Right cardiac atrium (tissue), 5 donors: ENCODE results near the gene MRPS18A. TPM values are rescaled to one million over a fixed set of nuclear protein-coding genes. Genes with fewer than 3 reads are reported as not detected.
"Not testable (repeated sequence)": the region's sequence is repeated elsewhere in the genome, so short reads cannot be mapped to it uniquely, and the experiment has no call there.

Source experiments
- ATAC-seq, 2 donors: fragments of 200-7000 bp; cut with Tn5 transposase; one replicate each; pipeline versions ENCODE4 v1.8.0 to v1.9.1; 2020; ENCODE audit warnings: moderate library complexity in 2 of 2, mild to moderate bottlenecking in 1 of 2
- DNase-seq, 3 donors: peaks; one replicate each; pipeline ENCODE4 v3.0.0-alpha.2; 2020
- H3K27ac ChIP-seq: one replicate; pipeline ENCODE4 v1.5.1; 2013; ENCODE audit warnings: mild to moderate bottlenecking, low read length, control low read depth, moderate library complexity
- H3K27me3 ChIP-seq: one replicate; pipeline ENCODE4 v1.6.1; 2013; ENCODE audit not compliant: control insufficient read depth, insufficient read depth
- H3K4me1 ChIP-seq: one replicate; pipeline ENCODE4 v1.6.1; 2013; ENCODE audit warnings: low read length; ENCODE audit not compliant: control insufficient read depth, insufficient read depth
- H3K4me3 ChIP-seq: one replicate; pipeline ENCODE4 v1.5.1; 2013; ENCODE audit warnings: low read length, control low read depth
- H3K9me3 ChIP-seq: one replicate; pipeline ENCODE4 v1.6.1; 2013; ENCODE audit warnings: low read length; ENCODE audit not compliant: control insufficient read depth
- WGBS: extraction: QIAGEN DNeasy Blood & Tissue Kit; methylation state at CpG from one replicate; pipeline ENCODE4 v1.1.7; 2013; 5-methylcytosine and 5-hydroxymethylcytosine counted together
- intact Hi-C, 4 donors: fragments of 100-400 bp; cut with DNase I; formaldehyde crosslinking; loops; one replicate each; pipeline versions ENCODE4 v1.11.0 to v1.14.0; 2022 to 2023
- polyA plus RNA-seq: library from polyadenylated mRNA; stranded (reverse); fragments of 200-250 nt; gene quantifications from one replicate; pipeline ENCODE4 v1.2.3, GENCODE V29; 2013
- total RNA-seq, 4 donors: library from RNA; stranded (reverse); fragmentation: NEBNext Ultra II Directional; extraction: Animal tissue kit (Norgen Biotek cat#: 25700); gene quantifications; one replicate each; pipeline ENCODE4 v1.2.1, GENCODE V29; 2021
- donor health status: healthy with polysubstance abuse.
- donor health status: DM: no; HTN: yes; CAD: no.
- donor health status: DM: no; HTN: no; CAD: no.
- donor health status: DM: no; HTN: yes; CAD: no; lungs with severe emphysema.
- donor health status: DM: yes; HTN: yes; CAD: no.

The MRPS18A gene
- total and polyA plus RNA-seq, 5 donors: 33.1 to 58.0 (median 35.5) TPM

DNA sequence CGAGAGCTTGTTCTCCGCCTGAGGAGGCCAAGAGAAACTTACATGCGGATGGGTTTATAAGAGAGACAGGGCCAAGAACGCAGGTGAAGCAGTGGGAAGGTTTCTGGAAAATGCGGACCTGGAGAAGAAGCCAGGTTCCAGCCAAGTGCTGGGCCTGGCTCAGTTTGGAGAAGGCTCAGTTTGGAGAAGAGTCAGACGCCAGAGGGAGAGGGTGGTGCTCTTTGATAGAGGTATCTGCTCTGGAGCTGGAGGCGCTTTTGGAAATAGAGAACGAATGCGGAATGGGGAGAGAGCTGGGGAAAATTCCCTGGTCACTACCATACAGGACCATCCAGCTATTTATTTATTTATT, 42.0 kb downstream of the MRPS18A start:
- Histone ChIP-seq H3K9me3 (no peaks in the 10 kb centered on the region), H3K27me3 (no peaks in the 10 kb centered on the region), H3K4me3 (peak overlapping the region; percentile 60), H3K4me1 (no peaks in the 10 kb centered on the region), H3K27ac (no peak overlapping the region)
- no peak for DNase-seq
- WGBS: 15% methylated on average over 9 of the region's 9 CpGs
- intact Hi-C loops: no loop called here
- ATAC-seq: peak in 1 of 2 donors; percentile 5

GRCh38 chr6:43644940-43645612, 42.5 kb downstream of the MRPS18A start, which contains the start of gene RSPH9:
TSS of gene RSPH9 (plus strand) at chr6:43645036. CDS start at chr6:43645099, 63 bp downstream.
- no peaks in the 10 kb centered on the region for H3K4me1 ChIP-seq
- no peak within 1 kb of the TSS for H3K27ac ChIP-seq
- intact Hi-C loops: no loop called here
- peak within 1 kb of the TSS; percentile 60 for H3K4me3 ChIP-seq
- peak; percentile 88 to 89 for ATAC-seq
- DNase-seq: peak; percentile 79 to 90 (median 89)
- H3K9me3 ChIP-seq: no peaks in the 10 kb centered on the region
- H3K27me3 ChIP-seq: no peaks in the 10 kb centered on the region
- WGBS: 2% methylated on average over 52 of the region's 52 CpGs

DNA sequence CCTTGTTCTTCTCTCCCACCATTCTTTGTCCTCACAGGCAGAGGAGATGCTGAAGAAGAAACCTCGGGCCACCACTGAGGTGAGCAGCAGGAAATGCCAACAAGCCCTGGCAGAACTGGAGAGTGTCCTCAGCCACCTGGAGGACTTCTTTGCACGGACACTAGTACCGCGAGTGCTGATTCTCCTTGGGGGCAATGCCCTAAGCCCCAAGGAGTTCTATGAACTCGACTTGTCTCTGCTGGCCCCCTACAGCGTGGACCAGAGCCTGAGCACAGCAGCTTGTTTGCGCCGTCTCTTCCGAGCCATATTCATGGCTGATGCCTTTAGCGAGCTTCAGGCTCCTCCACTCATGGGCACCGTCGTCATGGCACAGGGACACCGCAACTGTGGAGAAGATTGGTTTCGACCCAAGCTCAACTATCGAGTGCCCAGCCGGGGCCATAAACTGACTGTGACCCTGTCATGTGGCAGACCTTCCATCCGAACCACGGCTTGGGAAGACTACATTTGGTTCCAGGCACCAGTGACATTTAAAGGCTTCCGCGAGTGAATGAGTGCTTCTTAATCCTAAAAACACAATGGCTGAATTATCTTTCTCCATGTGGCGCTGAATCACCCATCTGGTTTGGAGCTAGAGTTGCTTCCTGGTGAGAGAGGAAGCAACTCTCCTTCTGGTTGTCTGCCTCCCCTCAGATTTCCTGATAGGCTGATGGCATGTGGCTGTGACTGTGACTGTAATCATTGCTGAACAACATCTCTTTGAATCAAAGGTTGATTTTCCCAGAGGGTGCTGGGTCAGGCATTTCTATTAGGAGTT, 47.4 kb downstream of the MRPS18A start:
- WGBS: 88% methylated on average over 21 of the region's 21 CpGs
- no peaks in the 10 kb centered on the region for H3K9me3 ChIP-seq
- ATAC-seq (no peak), DNase-seq (no peak)
- no peak overlapping the region for H3K4me3 ChIP-seq
- H3K4me1 ChIP-seq: peaks cover 6% of the 10 kb centered on the region
- no peaks in the 10 kb centered on the region for H3K27me3 ChIP-seq
- H3K27ac ChIP-seq: no peak overlapping the region
- intact Hi-C loops: no loop called here

DNA sequence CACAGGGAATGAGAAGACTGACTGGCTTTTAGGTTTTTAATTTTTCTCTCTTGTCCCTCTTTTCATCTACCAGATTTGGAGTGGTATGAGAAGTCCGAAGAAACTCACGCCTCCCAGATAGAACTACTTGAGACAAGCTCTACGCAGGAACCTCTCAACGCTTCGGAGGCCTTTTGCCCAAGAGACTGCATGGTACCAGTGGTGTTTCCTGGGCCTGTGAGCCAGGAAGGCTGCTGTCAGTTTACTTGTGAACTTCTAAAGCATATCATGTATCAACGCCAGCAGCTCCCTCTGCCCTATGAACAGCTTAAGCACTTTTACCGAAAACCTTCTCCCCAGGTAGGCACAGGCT, 51.3 kb downstream of the MRPS18A start:
- DNase-seq: no peak
- H3K4me1 ChIP-seq: peaks cover 6% of the 10 kb centered on the region
- 14% methylated on average over 7 of the region's 7 CpGs for WGBS
- ATAC-seq: peak in 1 of 2 donors; percentile 9
- no peaks in the 10 kb centered on the region for H3K9me3 ChIP-seq
- intact Hi-C loops: no loop called here
- peak overlapping the region; percentile 97 for H3K4me3 ChIP-seq
- no peaks in the 10 kb centered on the region for H3K27me3 ChIP-seq
- H3K27ac ChIP-seq: peak overlapping the region; percentile 99

DNA sequence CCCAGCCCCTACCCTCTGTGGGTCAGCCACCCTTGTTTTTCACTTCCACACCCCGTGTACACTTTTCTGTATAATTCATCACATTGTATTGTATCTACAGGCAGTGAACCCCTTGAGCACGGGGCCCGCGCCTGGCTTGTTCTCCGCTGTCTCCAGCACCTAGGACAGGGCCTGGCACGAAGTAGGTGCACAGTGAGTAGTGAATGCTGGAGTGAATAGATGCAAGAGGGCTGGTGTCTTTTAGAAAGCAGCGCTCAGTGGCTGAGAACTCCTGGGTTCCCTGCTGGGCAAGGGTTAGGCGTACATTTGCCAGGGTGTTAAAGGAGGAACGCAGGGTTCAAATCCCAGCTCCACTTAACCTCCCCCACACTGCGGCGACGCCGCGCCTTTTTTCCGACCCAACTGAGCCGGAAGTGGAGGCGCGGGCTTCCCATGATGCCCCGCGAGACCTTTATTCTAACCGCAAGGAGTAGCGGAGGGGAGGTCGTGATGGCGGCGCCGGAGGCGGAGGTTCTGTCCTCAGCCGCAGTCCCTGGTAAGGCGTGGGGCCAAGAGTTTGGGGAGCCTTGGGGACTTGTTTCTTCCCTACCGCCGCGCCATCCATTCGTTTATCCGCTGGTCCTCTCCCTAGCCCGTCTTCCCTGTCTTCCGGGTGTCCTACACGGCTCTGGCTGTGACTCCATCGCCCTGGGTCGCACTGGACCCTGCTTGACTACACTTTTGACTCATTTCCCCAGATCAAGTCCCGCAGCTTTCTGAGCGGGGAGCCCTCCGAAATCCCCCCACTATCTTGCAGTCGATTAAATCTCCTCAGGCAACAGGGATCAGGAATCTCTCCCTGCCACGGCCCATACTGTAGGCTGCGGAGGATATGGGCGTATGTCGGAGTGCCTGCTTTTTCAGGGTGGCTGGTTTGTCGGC, 51.9 kb downstream of the MRPS18A start, which contains the start of gene MAD2L1BP:
MAD2L1BP (plus strand) TSS at position 454 of the 921 bp plus-strand sequence; CDS start at position 490, 36 bp downstream.
- peaks cover 6% of the 10 kb centered on the region for H3K4me1 ChIP-seq
- peak within 1 kb of the TSS; percentile 97 for H3K4me3 ChIP-seq
- 3% methylated on average over 48 of the region's 48 CpGs for whole genome bisulfite sequencing
- peak; percentile 91 to 95 for ATAC-seq
- intact Hi-C loops: no loop called here
- no peaks in the 10 kb centered on the region for H3K9me3 ChIP-seq
- no peaks in the 10 kb centered on the region for H3K27me3 ChIP-seq
- DNase-seq: peak; percentile 85 to 94 (median 93)
- peak within 1 kb of the TSS; percentile 99 for H3K27ac ChIP-seq

DNA sequence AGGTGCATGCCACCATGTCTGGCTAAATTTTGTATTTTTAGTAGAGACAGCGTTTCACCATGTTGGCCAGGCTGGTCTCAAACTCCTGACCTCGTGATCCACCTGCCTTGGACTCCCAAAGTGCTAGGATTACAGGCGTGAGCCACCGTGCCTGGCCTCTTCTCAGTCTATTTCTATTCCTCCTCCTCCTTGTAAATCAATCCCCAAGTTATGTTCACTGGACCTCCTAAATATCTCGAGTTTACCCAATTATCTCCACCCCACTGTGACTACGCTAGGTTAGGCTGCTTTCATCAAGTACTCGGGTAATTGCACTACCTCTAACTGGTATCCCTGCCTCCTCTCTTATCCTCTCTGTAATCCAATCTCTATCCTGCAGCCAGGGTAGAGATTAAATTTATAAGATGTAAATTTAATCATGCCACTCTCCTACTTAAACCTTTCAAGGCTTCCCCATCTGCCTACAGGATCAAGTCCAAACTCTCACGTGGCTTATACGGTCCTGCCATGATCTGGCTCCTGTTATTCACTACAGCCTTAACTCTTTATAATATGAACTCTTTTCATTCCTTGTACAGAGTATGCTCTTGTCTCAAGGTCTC, 52.8 kb downstream of the MRPS18A start:
- Histone ChIP-seq H3K4me1 (peaks cover 6% of the 10 kb centered on the region), H3K27ac (no peak overlapping the region), H3K4me3 (no peak overlapping the region), H3K9me3 (no peaks in the 10 kb centered on the region), H3K27me3 (no peaks in the 10 kb centered on the region)
- WGBS: 76% methylated on average over 9 of the region's 9 CpGs
- ATAC-seq (no peak), DNase-seq (no peak)
- intact Hi-C loops: no loop called here

GRCh38 chr6:43633002-43633401, 54.6 kb downstream of the MRPS18A start:
- H3K27ac ChIP-seq, DNase-seq, intact Hi-C loops, H3K4me1 ChIP-seq, H3K4me3 ChIP-seq, H3K9me3 ChIP-seq, ATAC-seq, H3K27me3 ChIP-seq: not testable (repeated sequence)
- WGBS: 92% methylated on average over 7 of the region's 7 CpGs

GRCh38 chr6:43630980-43631619, 56.5 kb downstream of the MRPS18A start:
- H3K27ac ChIP-seq: no peak overlapping the region
- ATAC-seq (no peak), DNase-seq (no peak)
- WGBS: 89% methylated on average over 1 of the region's 1 CpG
- no peak overlapping the region for H3K4me3 ChIP-seq
- peaks cover 8% of the 10 kb centered on the region for H3K4me1 ChIP-seq
- H3K27me3 ChIP-seq: no peaks in the 10 kb centered on the region
- intact Hi-C loops: no loop called here
- no peaks in the 10 kb centered on the region for H3K9me3 ChIP-seq

DNA sequence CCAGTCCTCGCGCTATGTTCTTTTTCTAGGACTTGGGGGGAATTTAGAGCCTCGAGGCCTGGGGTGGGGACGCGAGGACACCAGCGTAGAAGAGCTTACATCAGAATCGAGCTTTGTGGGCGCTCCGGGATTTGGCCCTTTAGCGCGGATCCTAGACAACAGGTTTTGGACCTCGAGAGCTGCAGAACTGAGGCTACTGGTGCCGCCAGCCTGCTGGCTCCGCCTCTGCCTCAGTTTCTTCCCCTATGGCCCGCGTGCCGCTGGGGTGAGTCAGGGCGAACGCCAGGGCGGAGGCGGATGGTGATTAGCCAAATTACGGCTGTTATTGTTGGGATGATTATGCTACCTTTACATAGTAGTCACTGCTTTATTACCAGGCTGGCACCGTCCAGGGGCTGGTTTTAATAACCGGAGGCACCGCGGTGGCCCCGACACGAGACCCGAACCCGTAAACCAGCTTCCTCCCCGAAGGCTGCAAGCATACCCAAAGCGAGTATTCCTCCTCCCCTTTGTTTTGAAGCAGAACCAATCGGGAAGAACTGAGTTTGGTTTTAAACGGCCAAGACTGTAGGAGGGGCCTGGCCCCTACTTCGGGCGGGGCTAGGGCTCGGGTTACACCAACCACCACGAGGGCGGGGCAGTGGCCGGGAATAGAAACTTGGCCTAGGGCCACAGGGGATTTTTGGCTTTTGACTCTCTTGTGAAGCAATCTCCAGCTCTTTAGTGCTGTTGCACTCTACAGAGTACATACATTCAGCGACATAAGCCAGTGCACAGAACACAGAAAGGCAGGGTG, 57.9 kb downstream of the MRPS18A start:
- no peaks in the 10 kb centered on the region for H3K27me3 ChIP-seq
- peak overlapping the region; percentile 95 for H3K4me3 ChIP-seq
- peak; percentile 96 to 98 (median 97) for DNase-seq
- peak overlapping the region; percentile 94 for H3K27ac ChIP-seq
- H3K4me1 ChIP-seq: peaks cover 8% of the 10 kb centered on the region
- intact Hi-C loops: no loop called here
- no peaks in the 10 kb centered on the region for H3K9me3 ChIP-seq
- peak; percentile 92 to 93 for ATAC-seq
- WGBS: under 1% methylated on average over 41 of the region's 41 CpGs
